DOHH2 (cell line): Measurements from ENCODE around the gene RPS14.

ENCODE experiments used
- EZH2phosphoT487 ChIP-seq: fragments of 200-600 bp; sonication (generic); IDR thresholded peaks from 2 replicates; pipeline ENCODE4 v1.6.1; 2017; ENCODE audit warnings: borderline replicate concordance, mild to moderate bottlenecking, antibody characterized with exemption, low read length, moderate library complexity, mixed read lengths
- TF ChIP-seq, protein P1 (sequence below): fragments of 200-600 bp; sonication (generic); IDR thresholded peaks from one replicate; pipeline ENCODE4 v1.5.1; 2014; ENCODE audit warnings: antibody characterized with exemption, mild to moderate bottlenecking, low read depth, low read length; ENCODE audit not compliant: poor library complexity, severe bottlenecking

DNA sequence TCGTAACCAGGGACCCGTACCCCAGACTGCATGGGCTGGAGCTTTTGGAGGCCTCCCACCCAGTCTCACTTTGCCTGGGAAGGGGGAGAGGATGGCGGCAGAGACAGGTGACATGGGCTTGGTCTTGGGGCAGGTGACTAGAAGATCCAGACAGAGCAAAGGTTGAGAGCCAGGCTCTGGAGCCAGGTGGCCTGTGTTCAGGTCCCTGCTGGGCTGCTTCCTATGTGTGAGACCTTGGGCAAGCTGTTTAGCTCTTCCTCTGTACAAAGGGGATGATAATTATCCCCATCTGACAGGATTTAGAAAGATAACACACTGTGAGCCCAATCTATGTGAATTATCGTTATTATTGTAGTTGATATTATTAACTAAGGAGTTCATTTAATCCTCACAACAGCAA is 42.3 kb upstream of the RPS14 start:
- TF ChIP-seq, protein P1, sequence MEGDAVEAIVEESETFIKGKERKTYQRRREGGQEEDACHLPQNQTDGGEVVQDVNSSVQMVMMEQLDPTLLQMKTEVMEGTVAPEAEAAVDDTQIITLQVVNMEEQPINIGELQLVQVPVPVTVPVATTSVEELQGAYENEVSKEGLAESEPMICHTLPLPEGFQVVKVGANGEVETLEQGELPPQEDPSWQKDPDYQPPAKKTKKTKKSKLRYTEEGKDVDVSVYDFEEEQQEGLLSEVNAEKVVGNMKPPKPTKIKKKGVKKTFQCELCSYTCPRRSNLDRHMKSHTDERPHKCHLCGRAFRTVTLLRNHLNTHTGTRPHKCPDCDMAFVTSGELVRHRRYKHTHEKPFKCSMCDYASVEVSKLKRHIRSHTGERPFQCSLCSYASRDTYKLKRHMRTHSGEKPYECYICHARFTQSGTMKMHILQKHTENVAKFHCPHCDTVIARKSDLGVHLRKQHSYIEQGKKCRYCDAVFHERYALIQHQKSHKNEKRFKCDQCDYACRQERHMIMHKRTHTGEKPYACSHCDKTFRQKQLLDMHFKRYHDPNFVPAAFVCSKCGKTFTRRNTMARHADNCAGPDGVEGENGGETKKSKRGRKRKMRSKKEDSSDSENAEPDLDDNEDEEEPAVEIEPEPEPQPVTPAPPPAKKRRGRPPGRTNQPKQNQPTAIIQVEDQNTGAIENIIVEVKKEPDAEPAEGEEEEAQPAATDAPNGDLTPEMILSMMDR, result no peak
- no peak for TF ChIP-seq EZH2phosphoT487
